CD4-positive, alpha-beta T cell treated with Interleukin-4 for 4 hours (primary cell): ENCODE data around the gene RHBDL3.
"Not testable (repeated sequence)": the region's sequence is repeated elsewhere in the genome, so short reads cannot be mapped to it uniquely, and the experiment has no call there.

Experiments used
- DNase-seq: peaks from one replicate; pipeline ENCODE4 v3.0.0-alpha.2; 2020

The RHBDL3 gene

GRCh38 chr17:32265192-32265923 lies at the start of gene RHBDL3:
TSS of gene RHBDL3 (plus strand) at chr17:32265832. CDS start at chr17:32266190, 358 bp downstream.
- no peak for DNase-seq

GRCh38 chr17:32222621-32223020 lies 43.0 kb upstream of the RHBDL3 start:
- DNase-seq: no peak

- no peak for DNase-seq
Observed at GRCh38 chr17:32223703-32224102, 41.9 kb upstream of the RHBDL3 start.

- no peak for DNase-seq
Observed at GRCh38 chr17:32226886-32227285, 38.7 kb upstream of the RHBDL3 start.

- DNase-seq: no peak
Observed at GRCh38 chr17:32227910-32228309, 37.7 kb upstream of the RHBDL3 start.

- no peak for DNase-seq
Observed at GRCh38 chr17:32235588-32235987, 30.0 kb upstream of the RHBDL3 start.

GRCh38 chr17:32239456-32239855 lies 26.2 kb upstream of the RHBDL3 start:
- no peak for DNase-seq

GRCh38 chr17:32240750-32241149 lies 24.9 kb upstream of the RHBDL3 start:
- no peak for DNase-seq

GRCh38 chr17:32241640-32242039 lies 24.0 kb upstream of the RHBDL3 start:
- no peak for DNase-seq

GRCh38 chr17:32249475-32249874 lies 16.2 kb upstream of the RHBDL3 start:
- no peak for DNase-seq

- DNase-seq: peak; percentile 54
Observed at GRCh38 chr17:32253117-32253611, 12.5 kb upstream of the RHBDL3 start.

- DNase-seq: no peak
Observed at GRCh38 chr17:32256012-32256700, 9.5 kb upstream of the RHBDL3 start.

- no peak for DNase-seq
Observed at GRCh38 chr17:32256701-32257019, 9.0 kb upstream of the RHBDL3 start.

- no peak for DNase-seq
Observed at GRCh38 chr17:32258383-32259140, 7.1 kb upstream of the RHBDL3 start.

- DNase-seq: no peak
Observed at GRCh38 chr17:32259586-32259985, 6.0 kb upstream of the RHBDL3 start.

- no peak for DNase-seq
Observed at GRCh38 chr17:32261417-32261736, 4.3 kb upstream of the RHBDL3 start.

- no peak for DNase-seq
Observed at GRCh38 chr17:32261936-32262510, 3.6 kb upstream of the RHBDL3 start.

GRCh38 chr17:32263515-32263914 lies 2.1 kb upstream of the RHBDL3 start:
- DNase-seq: not testable (repeated sequence)

GRCh38 chr17:32264140-32264799 lies 1.4 kb upstream of the RHBDL3 start:
- no peak for DNase-seq

GRCh38 chr17:32264823-32265191 lies 825 bp upstream of the RHBDL3 start:
- DNase-seq: no peak

GRCh38 chr17:32266051-32266388 lies 388 bp downstream of the RHBDL3 start:
- no peak for DNase-seq

GRCh38 chr17:32266389-32267301 lies 1.0 kb downstream of the RHBDL3 start:
- no peak for DNase-seq
